Activated naive CD4-positive, alpha-beta T cell (primary cell): ENCODE measurements around the gene RBM19.

Experiments
- DNase-seq, 4 experiments: peaks; one replicate each; lab custom pipeline; 2025; lab: John Stamatoyannopoulos, UW

Gene RBM19

GRCh38 chr12:113857371-113857770, 108.8 kb downstream of the RBM19 start:
- no peak for DNase-seq

GRCh38 chr12:113855998-113856397, 110.1 kb downstream of the RBM19 start:
- no peak for DNase-seq

GRCh38 chr12:113854385-113855142, 111.6 kb downstream of the RBM19 start:
- DNase-seq = no peak

GRCh38 chr12:113853491-113853890, 112.6 kb downstream of the RBM19 start:
- no peak for DNase-seq

GRCh38 chr12:113852695-113853490, 113.2 kb downstream of the RBM19 start:
- no peak for DNase-seq

GRCh38 chr12:113852264-113852663, 113.9 kb downstream of the RBM19 start:
- DNase-seq = no peak

GRCh38 chr12:113850309-113851056, 115.6 kb downstream of the RBM19 start:
- no peak for DNase-seq

- DNase-seq = no peak
Measured at GRCh38 chr12:113847856-113848255, 118.3 kb downstream of the RBM19 start.

- DNase-seq = no peak
Measured at GRCh38 chr12:113846883-113847755, 119.0 kb downstream of the RBM19 start.

- DNase-seq = no peak
Measured at GRCh38 chr12:113845900-113846674, 120.0 kb downstream of the RBM19 start.

- no peak for DNase-seq
Measured at GRCh38 chr12:113844495-113845210, 121.5 kb downstream of the RBM19 start.

GRCh38 chr12:113842699-113843098, 123.4 kb downstream of the RBM19 start:
- DNase-seq = no peak

GRCh38 chr12:113841786-113842185, 124.3 kb downstream of the RBM19 start:
- no peak for DNase-seq

GRCh38 chr12:113840401-113841042, 125.6 kb downstream of the RBM19 start:
- DNase-seq = no peak

GRCh38 chr12:113838896-113839295, 127.2 kb downstream of the RBM19 start:
- no peak for DNase-seq

GRCh38 chr12:113837528-113838296, 128.4 kb downstream of the RBM19 start:
- no peak for DNase-seq

GRCh38 chr12:113837084-113837483, 129.0 kb downstream of the RBM19 start:
- no peak for DNase-seq

GRCh38 chr12:113835896-113836295, 130.2 kb downstream of the RBM19 start:
- DNase-seq = no peak

GRCh38 chr12:113835433-113835832, 130.7 kb downstream of the RBM19 start:
- DNase-seq = no peak
